ENCODE data around the gene RNF208. TPM values are rescaled to one million over a fixed set of nuclear protein-coding genes. Genes with fewer than 3 reads are reported as not detected.

The RNF208 gene
- total and polyA plus RNA-seq, 10 of the 15 experiments (the other 5 are each of a cell fraction or from before 2014, with no cell fraction given) = 0.06 to 10.7 (median 0.77) TPM

- DNase-seq (ENCODE audit: low read depth, low spot score) (no peak), ATAC-seq (no peak), FAIRE-seq (no peak)
- Histone ChIP-seq H4K20me1 (ENCODE audit: control insufficient read depth, insufficient read depth) (no peaks in the 10 kb centered on the region), H2AFZ (ENCODE audit: control insufficient read depth, low read depth, low read length) (no peak overlapping the region), H3K27ac (ENCODE audit: control insufficient read depth, insufficient read depth) (no peak overlapping the region), H3K4me2 (ENCODE audit: control insufficient read depth, insufficient read depth) (no peak overlapping the region), H3K36me3 (ENCODE audit: control insufficient read depth in 2 of 2, insufficient read depth in 2 of 2, low read length in 1 of 2) (peaks cover 0 to 2% of the 10 kb centered on the region in 2 experiments; a peak in 2 of 4 replicates), H3K79me2 (ENCODE audit: control insufficient read depth, insufficient read depth, low read length) (no peaks in the 10 kb centered on the region), H3K27me3 (replicated peaks in 1 of 2; ENCODE audit: control insufficient read depth in 2 of 2, insufficient read depth in 2 of 2, low read length in 1 of 2) (no peaks in the 10 kb centered on the region), H3K9me3 (replicated peaks; ENCODE audit: control insufficient read depth, insufficient read depth, low read length) (no peaks in the 10 kb centered on the region), H3K9ac (ENCODE audit: control insufficient read depth, insufficient read depth, low read length) (no peak overlapping the region), H3K4me1 (ENCODE audit: control insufficient read depth, insufficient read depth, low read length) (peaks cover 5% of the 10 kb centered on the region; the same call in 1 of the 2 replicates), H3K4me3 (no peak overlapping the region)
- RAD21 ChIA-PET (ENCODE audit: unreplicated experiment) = no interaction called here
- in situ Hi-C loops (cut with MboI) (no loop called here), intact Hi-C loops (cut with micrococcal nuclease; ENCODE audit: unreplicated experiment) (no loop called here)
- TF ChIP-seq HCFC1 (IDR thresholded peaks at IDR 0.05; ENCODE audit: low read length) = no peak
- TF ChIP-seq NFYB (IDR thresholded peaks at IDR 0.05; ENCODE audit: insufficient read depth, low read depth, low read length) = no peak
- TF ChIP-seq ATF7 (IDR thresholded peaks at IDR 0.05; ENCODE audit: low read depth) = no peak
- TF ChIP-seq, protein P1, sequence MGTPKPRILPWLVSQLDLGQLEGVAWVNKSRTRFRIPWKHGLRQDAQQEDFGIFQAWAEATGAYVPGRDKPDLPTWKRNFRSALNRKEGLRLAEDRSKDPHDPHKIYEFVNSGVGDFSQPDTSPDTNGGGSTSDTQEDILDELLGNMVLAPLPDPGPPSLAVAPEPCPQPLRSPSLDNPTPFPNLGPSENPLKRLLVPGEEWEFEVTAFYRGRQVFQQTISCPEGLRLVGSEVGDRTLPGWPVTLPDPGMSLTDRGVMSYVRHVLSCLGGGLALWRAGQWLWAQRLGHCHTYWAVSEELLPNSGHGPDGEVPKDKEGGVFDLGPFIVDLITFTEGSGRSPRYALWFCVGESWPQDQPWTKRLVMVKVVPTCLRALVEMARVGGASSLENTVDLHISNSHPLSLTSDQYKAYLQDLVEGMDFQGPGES (IDR thresholded peaks at IDR 0.05) = no peak
- no peak for TF ChIP-seq SIX5 (IDR thresholded peaks at IDR 0.05; ENCODE audit: low read depth, low read length, severe bottlenecking)
- TF ChIP-seq SUPT20H (IDR thresholded peaks at IDR 0.05; ENCODE audit: borderline replicate concordance, control insufficient read depth, low read depth, low read length) = no peak
- no peak for TF ChIP-seq NR2C1 (IDR thresholded peaks at IDR 0.05)
- TF ChIP-seq FOS (IDR thresholded peaks at IDR 0.05; ENCODE audit: borderline replicate concordance, extremely low read depth, insufficient read length) = no peak
- TF ChIP-seq, protein P2, sequence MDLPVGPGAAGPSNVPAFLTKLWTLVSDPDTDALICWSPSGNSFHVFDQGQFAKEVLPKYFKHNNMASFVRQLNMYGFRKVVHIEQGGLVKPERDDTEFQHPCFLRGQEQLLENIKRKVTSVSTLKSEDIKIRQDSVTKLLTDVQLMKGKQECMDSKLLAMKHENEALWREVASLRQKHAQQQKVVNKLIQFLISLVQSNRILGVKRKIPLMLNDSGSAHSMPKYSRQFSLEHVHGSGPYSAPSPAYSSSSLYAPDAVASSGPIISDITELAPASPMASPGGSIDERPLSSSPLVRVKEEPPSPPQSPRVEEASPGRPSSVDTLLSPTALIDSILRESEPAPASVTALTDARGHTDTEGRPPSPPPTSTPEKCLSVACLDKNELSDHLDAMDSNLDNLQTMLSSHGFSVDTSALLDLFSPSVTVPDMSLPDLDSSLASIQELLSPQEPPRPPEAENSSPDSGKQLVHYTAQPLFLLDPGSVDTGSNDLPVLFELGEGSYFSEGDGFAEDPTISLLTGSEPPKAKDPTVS (IDR thresholded peaks at IDR 0.05; ENCODE audit: low read depth, low read length) = no peak
- TF ChIP-seq SMARCA5 (IDR thresholded peaks at IDR 0.05) = no peak
- no peak for TF ChIP-seq JUNB (IDR thresholded peaks at IDR 0.05)
- TF ChIP-seq, protein P3, sequence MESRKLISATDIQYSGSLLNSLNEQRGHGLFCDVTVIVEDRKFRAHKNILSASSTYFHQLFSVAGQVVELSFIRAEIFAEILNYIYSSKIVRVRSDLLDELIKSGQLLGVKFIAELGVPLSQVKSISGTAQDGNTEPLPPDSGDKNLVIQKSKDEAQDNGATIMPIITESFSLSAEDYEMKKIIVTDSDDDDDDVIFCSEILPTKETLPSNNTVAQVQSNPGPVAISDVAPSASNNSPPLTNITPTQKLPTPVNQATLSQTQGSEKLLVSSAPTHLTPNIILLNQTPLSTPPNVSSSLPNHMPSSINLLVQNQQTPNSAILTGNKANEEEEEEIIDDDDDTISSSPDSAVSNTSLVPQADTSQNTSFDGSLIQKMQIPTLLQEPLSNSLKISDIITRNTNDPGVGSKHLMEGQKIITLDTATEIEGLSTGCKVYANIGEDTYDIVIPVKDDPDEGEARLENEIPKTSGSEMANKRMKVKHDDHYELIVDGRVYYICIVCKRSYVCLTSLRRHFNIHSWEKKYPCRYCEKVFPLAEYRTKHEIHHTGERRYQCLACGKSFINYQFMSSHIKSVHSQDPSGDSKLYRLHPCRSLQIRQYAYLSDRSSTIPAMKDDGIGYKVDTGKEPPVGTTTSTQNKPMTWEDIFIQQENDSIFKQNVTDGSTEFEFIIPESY (IDR thresholded peaks at IDR 0.05) = no peak
- TF ChIP-seq CBX3 (IDR thresholded peaks at IDR 0.05; ENCODE audit: borderline replicate concordance, low read depth) = no peak
- TF ChIP-seq CREB1 (IDR thresholded peaks at IDR 0.05; ENCODE audit: low read depth) = no peak
- TF ChIP-seq, protein P4, sequence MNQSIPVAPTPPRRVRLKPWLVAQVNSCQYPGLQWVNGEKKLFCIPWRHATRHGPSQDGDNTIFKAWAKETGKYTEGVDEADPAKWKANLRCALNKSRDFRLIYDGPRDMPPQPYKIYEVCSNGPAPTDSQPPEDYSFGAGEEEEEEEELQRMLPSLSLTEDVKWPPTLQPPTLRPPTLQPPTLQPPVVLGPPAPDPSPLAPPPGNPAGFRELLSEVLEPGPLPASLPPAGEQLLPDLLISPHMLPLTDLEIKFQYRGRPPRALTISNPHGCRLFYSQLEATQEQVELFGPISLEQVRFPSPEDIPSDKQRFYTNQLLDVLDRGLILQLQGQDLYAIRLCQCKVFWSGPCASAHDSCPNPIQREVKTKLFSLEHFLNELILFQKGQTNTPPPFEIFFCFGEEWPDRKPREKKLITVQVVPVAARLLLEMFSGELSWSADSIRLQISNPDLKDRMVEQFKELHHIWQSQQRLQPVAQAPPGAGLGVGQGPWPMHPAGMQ (IDR thresholded peaks at IDR 0.05; ENCODE audit: borderline replicate concordance) = no peak
- TF ChIP-seq RFX5 (IDR thresholded peaks at IDR 0.05; ENCODE audit: low read depth, low read length) = no peak
- no peak for TF ChIP-seq SREBF2 (IDR thresholded peaks at IDR 0.05; ENCODE audit: low read length)
- no TSS peak for BruUV-seq (replicated peaks)
- CTCF ChIA-PET = no interaction called here
- POLR2A ChIA-PET = interaction anchor here (1.4 kb wide), 1 partner anchor 17 kb away, joined by 4 read pairs; the partner anchor contains the start of gene TPRN
- SMC1A ChIA-PET (ENCODE audit: uncharacterized antibody, unreplicated experiment) = no interaction called here
- 88% methylated on average over 29 of the region's 30 CpGs for WGBS (ENCODE audit: insufficient coverage, insufficient replicate concordance, low lambda C conversion rate, missing lambda C conversion rate)
These were observed 3.8 kb downstream of the RNF208 start for GRCh38 chr9:137218212-137218753.
